Keratinocyte (primary cell): Measurements from ENCODE around the gene SCN9A. TPM values are rescaled to one million over a fixed set of nuclear protein-coding genes. Genes with fewer than 3 reads are reported as not detected.

Experiments
- DNase-seq: peaks from one replicate; pipeline ENCODE4 v3.0.0-alpha.2; 2011; ENCODE audit warnings: low read depth, missing footprints, low spot score
- FAIRE-seq: peaks from 2 replicates; lab custom pipeline; 2011; peaks lifted over from hg19 to GRCh38; lab: Jason Lieb, UNC
- H2AFZ ChIP-seq: 2 replicates; pipeline ENCODE4 v1.6.0; 2012; ENCODE audit warnings: low read length, control low read depth, inconsistent platforms; ENCODE audit not compliant: control insufficient read depth
- H3K27ac ChIP-seq: 2 replicates; pipeline ENCODE4 v1.5.1; 2011; ENCODE audit warnings: low read length; ENCODE audit not compliant: control insufficient read depth, insufficient read depth
- H3K27me3 ChIP-seq: 3 replicates; pipeline ENCODE4 v1.6.0; 2011; ENCODE audit warnings: low read length; ENCODE audit not compliant: control insufficient read depth, insufficient read depth; ENCODE audit errors: extremely low read depth
- H3K36me3 ChIP-seq, 2 experiments: 2 replicates in 1 of 2; 3 replicates in 1 of 2; pipeline ENCODE4 v1.5.1; 2011; ENCODE audit warnings: low read length in 2 of 2, mild to moderate bottlenecking in 1 of 2; ENCODE audit not compliant: control insufficient read depth in 2 of 2, insufficient read depth in 2 of 2; ENCODE audit errors: extremely low read depth in 1 of 2
- H3K4me1 ChIP-seq: 3 replicates; pipeline ENCODE4 v1.5.1; 2011; ENCODE audit warnings: low read length; ENCODE audit not compliant: control insufficient read depth, insufficient read depth; ENCODE audit errors: extremely low read depth
- H3K4me2 ChIP-seq: 3 replicates; pipeline ENCODE4 v1.6.0; 2011; ENCODE audit warnings: low read depth, low read length; ENCODE audit not compliant: control insufficient read depth, insufficient read depth; ENCODE audit errors: extremely low read depth
- H3K4me3 ChIP-seq, 3 experiments: fragments of 200-600 bp in 1 of 3; sonication (generic) in 1 of 3; 2 replicates in 2 of 3; 3 replicates in 1 of 3; pipeline ENCODE4 v1.5.1; 2011 to 2016; ENCODE audit warnings: low read length in 3 of 3, mild to moderate bottlenecking in 3 of 3, control low read depth in 2 of 3, inconsistent platforms in 1 of 3, low read depth in 1 of 3, mixed read lengths in 1 of 3, mixed run types in 1 of 3, moderate library complexity in 1 of 3; ENCODE audit not compliant: control insufficient read depth in 2 of 3, insufficient read depth in 2 of 3; ENCODE audit errors: extremely low read depth in 1 of 3
- H3K79me2 ChIP-seq: 2 replicates; pipeline ENCODE4 v1.6.0; 2012; ENCODE audit warnings: low read length; ENCODE audit not compliant: control insufficient read depth, insufficient read depth
- H3K9ac ChIP-seq: 3 replicates; pipeline ENCODE4 v1.6.0; 2011; ENCODE audit warnings: low read length; ENCODE audit not compliant: control insufficient read depth, insufficient read depth; ENCODE audit errors: extremely low read depth
- H3K9me1 ChIP-seq: 3 replicates; pipeline ENCODE4 v1.6.0; 2011; ENCODE audit warnings: low read length; ENCODE audit not compliant: control insufficient read depth, insufficient read depth; ENCODE audit errors: extremely low read depth
- H3K9me3 ChIP-seq: 2 replicates; pipeline ENCODE4 v1.5.1; 2012; ENCODE audit warnings: low read depth, low read length; ENCODE audit not compliant: control insufficient read depth
- H4K20me1 ChIP-seq: 3 replicates; pipeline ENCODE4 v1.6.0; 2011; ENCODE audit warnings: low read length; ENCODE audit not compliant: control insufficient read depth, insufficient read depth; ENCODE audit errors: extremely low read depth
- CTCF ChIP-seq, 3 experiments: IDR thresholded peaks in 1 of 3; conservative IDR thresholded peaks in 1 of 3; optimal IDR thresholded peaks in 1 of 3; 2 replicates in 2 of 3; 3 replicates in 1 of 3; pipeline versions ENCODE3 to v1.5.1; 2011; ENCODE audit warnings: low read length in 3 of 3, mild to moderate bottlenecking in 3 of 3, moderate library complexity in 2 of 3, control low read depth in 1 of 3, inconsistent platforms in 1 of 3; ENCODE audit not compliant: insufficient read depth in 2 of 3; ENCODE audit errors: extremely low read depth in 1 of 3
- EZH2 ChIP-seq: IDR thresholded peaks from one replicate; pipeline ENCODE4 v1.6.1; 2012; ENCODE audit warnings: inconsistent platforms, mild to moderate bottlenecking, low read length, moderate library complexity
- dilution Hi-C: fragments of 300-500 bp; cut with MboI; formaldehyde crosslinking; loops from one replicate; pipeline ENCODE4 v1.7.0; 2020; ENCODE audit warnings: low sequenced_read_pairs; ENCODE audit not compliant: extremely low pct_ligation_motif_present
- polyA plus RNA-seq, 5 experiments: library from polyadenylated mRNA; depleted of rRNA in 3 of 5; stranded (reverse) in 3 of 5; stranded (forward) in 1 of 5; unstranded in 1 of 5; fragments of >200 nt; gene quantifications; 1 replicate in 1 of 5; 2 replicates in 3 of 5; 3 replicates in 1 of 5; pipeline versions ENCODE4 v1.2.1 to v1.2.3, GENCODE V29; 2011 to 2012; ENCODE audit warnings: missing spikeins in 2 of 5, low read depth in 1 of 5, low replicate concordance in 1 of 5

SCN9A gene
- polyA plus RNA-seq, 1 donor (not counting 4 experiments of a cell fraction or from before 2014, with no cell fraction given), result 0.10 TPM

DNA sequence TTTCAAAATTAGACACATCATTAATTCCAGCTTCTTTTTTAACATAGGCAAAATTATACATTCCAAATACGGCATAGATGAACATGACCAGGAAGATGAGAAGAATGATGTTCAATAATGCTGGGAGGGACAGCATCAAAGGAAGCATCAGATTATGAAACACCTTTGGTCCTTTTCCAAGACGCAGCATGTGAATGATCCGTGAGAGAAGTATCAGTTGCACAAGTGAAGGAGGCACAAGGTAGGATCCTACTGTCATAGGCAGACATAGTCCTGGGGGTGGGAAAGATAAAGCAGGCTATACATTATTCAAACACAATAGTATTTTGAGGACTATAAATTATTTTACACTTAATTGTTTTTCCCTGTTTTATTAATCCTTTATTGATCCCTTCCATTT is 30.6 kb upstream of the SCN9A start:
- Histone ChIP-seq H2AFZ (no peak overlapping the region), H3K9me1 (no peaks in the 10 kb centered on the region), H3K4me2 (no peak overlapping the region), H3K9ac (no peak overlapping the region), H3K79me2 (no peaks in the 10 kb centered on the region), H3K4me3 (no peak overlapping the region), H3K27ac (no peak overlapping the region), H4K20me1 (no peaks in the 10 kb centered on the region), H3K4me1 (peaks cover 13% of the 10 kb centered on the region), H3K36me3 (no peaks in the 10 kb centered on the region), H3K9me3 (no peaks in the 10 kb centered on the region), H3K27me3 (peaks cover 3% of the 10 kb centered on the region)
- dilution Hi-C loops, result no loop called here
- peak; percentile 29 for FAIRE-seq
- TF ChIP-seq CTCF (optimal IDR thresholded peaks at IDR 0.05 in 1 of 3, IDR thresholded peaks at IDR 0.05 in 1 of 3, conservative IDR thresholded peaks at IDR 0.05 in 1 of 3; ENCODE audit: extremely low read depth in 1 of 3, insufficient read depth in 2 of 3, low read length in 3 of 3), result no peak
- TF ChIP-seq EZH2, result no peak
- no peak for DNase-seq

GRCh38 chr2:166405569-166405926 is 29.8 kb upstream of the SCN9A start:
- no peak overlapping the region for H3K9ac ChIP-seq
- H3K4me1 ChIP-seq, result peaks cover 6% of the 10 kb centered on the region
- no peak overlapping the region for H3K4me2 ChIP-seq
- dilution Hi-C loops, result no loop called here
- H3K9me3 ChIP-seq, result no peaks in the 10 kb centered on the region
- no peaks in the 10 kb centered on the region for H3K9me1 ChIP-seq
- TF ChIP-seq EZH2, result no peak
- TF ChIP-seq CTCF (optimal IDR thresholded peaks at IDR 0.05 in 1 of 3, IDR thresholded peaks at IDR 0.05 in 1 of 3, conservative IDR thresholded peaks at IDR 0.05 in 1 of 3; ENCODE audit: extremely low read depth in 1 of 3, insufficient read depth in 2 of 3, low read length in 3 of 3), result no peak
- no peaks in the 10 kb centered on the region for H3K79me2 ChIP-seq
- H3K4me3 ChIP-seq, result no peak overlapping the region
- H4K20me1 ChIP-seq, result no peaks in the 10 kb centered on the region
- no peak for FAIRE-seq
- DNase-seq, result no peak
- peaks cover 3% of the 10 kb centered on the region for H3K27me3 ChIP-seq
- no peaks in the 10 kb centered on the region for H3K36me3 ChIP-seq
- H2AFZ ChIP-seq, result no peak overlapping the region
- no peak overlapping the region for H3K27ac ChIP-seq
